ENCODE data around the gene RBP2. TPM values are rescaled to one million over a fixed set of nuclear protein-coding genes. Genes with fewer than 3 reads are reported as not detected.

The RBP2 gene
- total RNA-seq, 1 experiment from 2014 or later: not detected

DNA sequence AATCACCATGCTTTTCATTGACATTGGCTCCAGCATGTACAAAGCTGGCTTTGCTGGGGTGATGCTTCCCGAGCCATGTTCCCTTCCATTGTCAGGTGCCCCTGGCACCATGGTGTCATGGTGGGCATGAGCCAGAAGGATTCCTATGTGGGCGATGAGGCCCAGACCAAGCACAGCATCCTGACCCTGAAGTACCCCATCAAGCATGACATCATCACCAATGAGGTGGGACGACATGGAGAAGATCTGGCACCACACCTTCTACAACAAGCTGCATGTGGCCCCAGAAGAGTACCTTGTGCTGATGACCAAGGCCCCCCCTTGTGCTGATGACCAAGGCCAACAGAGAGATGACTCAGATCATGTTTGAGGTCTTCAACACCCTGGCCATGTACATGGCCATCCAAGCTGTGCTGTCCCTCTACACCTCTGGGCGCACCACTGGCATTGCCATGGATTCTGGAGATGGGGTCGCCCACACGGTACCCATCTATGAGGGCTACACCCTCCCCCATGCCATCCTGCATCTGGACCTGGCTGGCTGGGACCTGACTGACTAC lies 17.6 kb upstream of the RBP2 start:
- Mint-ChIP-seq H3K27me3 (ENCODE audit: insufficient read depth, unreplicated experiment) (no peaks in the 10 kb centered on the region), H3K4me1 (ENCODE audit: insufficient read depth, unreplicated experiment) (peaks cover 6% of the 10 kb centered on the region), H3K9me3 (ENCODE audit: unreplicated experiment) (peaks cover 10% of the 10 kb centered on the region), H3K36me3 (ENCODE audit: insufficient read depth, unreplicated experiment) (no peaks in the 10 kb centered on the region), H3K4me3 (ENCODE audit: unreplicated experiment) (no peak overlapping the region), H3K27ac (ENCODE audit: low read depth, unreplicated experiment) (no peak overlapping the region)
- TF ChIP-seq, protein P1, sequence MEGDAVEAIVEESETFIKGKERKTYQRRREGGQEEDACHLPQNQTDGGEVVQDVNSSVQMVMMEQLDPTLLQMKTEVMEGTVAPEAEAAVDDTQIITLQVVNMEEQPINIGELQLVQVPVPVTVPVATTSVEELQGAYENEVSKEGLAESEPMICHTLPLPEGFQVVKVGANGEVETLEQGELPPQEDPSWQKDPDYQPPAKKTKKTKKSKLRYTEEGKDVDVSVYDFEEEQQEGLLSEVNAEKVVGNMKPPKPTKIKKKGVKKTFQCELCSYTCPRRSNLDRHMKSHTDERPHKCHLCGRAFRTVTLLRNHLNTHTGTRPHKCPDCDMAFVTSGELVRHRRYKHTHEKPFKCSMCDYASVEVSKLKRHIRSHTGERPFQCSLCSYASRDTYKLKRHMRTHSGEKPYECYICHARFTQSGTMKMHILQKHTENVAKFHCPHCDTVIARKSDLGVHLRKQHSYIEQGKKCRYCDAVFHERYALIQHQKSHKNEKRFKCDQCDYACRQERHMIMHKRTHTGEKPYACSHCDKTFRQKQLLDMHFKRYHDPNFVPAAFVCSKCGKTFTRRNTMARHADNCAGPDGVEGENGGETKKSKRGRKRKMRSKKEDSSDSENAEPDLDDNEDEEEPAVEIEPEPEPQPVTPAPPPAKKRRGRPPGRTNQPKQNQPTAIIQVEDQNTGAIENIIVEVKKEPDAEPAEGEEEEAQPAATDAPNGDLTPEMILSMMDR (IDR thresholded peaks at IDR 0.05; ENCODE audit: unreplicated experiment): no peak
- BruUV-seq (replicated peaks): no TSS peak
- CTCF ChIA-PET: interaction anchor here (0.5 to 0.7 kb wide), 2 partner anchors 72 to 445 kb away, joined by 3 to 5 read pairs; no protein-coding TSS in a partner anchor
- intact Hi-C loops (cut with micrococcal nuclease): no loop called here
- no peak for DNase-seq (ENCODE audit: unreplicated experiment)
- POLR2A ChIA-PET: no interaction called here

DNA sequence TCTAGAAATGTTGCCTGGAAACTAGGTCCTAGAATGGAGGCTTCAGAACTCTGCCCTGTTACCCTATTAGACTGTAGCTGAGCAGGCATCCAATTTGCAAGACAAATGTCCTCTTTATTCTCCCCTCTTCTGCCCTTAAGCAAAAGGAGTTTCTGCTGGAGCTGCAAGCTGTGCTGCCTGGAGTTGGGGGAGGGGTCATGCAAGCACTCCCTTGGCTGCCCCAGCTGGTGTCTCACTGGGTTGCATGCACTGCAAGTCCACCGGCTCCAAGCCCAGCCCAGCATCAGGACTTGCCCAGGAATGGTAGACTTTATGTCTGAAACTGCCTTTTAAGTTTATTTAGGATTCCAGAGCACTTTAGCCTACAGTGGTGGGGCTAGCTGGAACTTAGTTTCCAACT lies 15.7 kb upstream of the RBP2 start:
- CTCF ChIA-PET: interaction anchor here (0.6 to 0.9 kb wide), 2 partner anchors 58 to 446 kb away, joined by 3 to 4 read pairs; no protein-coding TSS in a partner anchor
- Mint-ChIP-seq H3K4me1 (ENCODE audit: insufficient read depth, unreplicated experiment) (peaks cover 6% of the 10 kb centered on the region), H3K36me3 (ENCODE audit: insufficient read depth, unreplicated experiment) (no peaks in the 10 kb centered on the region), H3K4me3 (ENCODE audit: unreplicated experiment) (no peak overlapping the region), H3K9me3 (ENCODE audit: unreplicated experiment) (peaks cover 18% of the 10 kb centered on the region), H3K27me3 (ENCODE audit: insufficient read depth, unreplicated experiment) (no peaks in the 10 kb centered on the region), H3K27ac (ENCODE audit: low read depth, unreplicated experiment) (no peak overlapping the region)
- TF ChIP-seq, protein P1 (IDR thresholded peaks at IDR 0.05; ENCODE audit: unreplicated experiment): no peak
- no peak for DNase-seq (ENCODE audit: unreplicated experiment)
- no TSS peak for BruUV-seq (replicated peaks)
- POLR2A ChIA-PET: no interaction called here
- intact Hi-C loops (cut with micrococcal nuclease): no loop called here

DNA sequence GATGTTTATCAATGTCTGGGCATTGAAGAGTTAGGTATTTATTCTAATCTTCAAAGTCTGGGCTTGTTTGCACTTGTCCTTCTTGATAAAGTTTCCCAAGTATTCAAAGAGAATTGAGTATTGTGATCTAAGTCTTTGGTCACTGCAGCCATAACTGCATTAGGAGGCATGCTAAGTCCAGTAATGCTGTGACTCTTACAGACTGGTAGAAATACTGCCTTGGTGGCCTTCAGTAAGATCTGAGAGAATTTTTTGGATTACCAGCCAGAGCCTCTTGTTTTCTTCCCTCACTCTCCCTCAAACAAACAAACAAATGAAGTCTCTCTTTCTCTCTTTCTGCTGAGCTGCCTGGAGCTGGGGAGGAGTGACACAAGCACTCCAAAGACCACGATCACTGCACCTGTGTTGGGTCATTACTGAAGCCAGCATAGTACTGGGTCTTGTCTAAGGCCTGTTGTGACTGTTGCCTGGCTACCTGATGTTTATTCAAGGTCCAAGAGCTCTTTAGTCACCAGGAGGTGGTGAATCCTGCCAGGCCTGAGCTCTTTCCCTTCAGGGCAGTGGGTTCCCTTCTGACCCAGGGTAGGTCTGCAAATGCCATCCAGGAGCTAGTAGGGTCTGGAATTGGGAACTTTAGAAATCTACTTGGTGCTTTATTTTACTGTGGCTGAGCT lies 14.8 kb upstream of the RBP2 start:
- POLR2A ChIA-PET: no interaction called here
- TF ChIP-seq, protein P1 (IDR thresholded peaks at IDR 0.05; ENCODE audit: unreplicated experiment): no peak
- BruUV-seq (replicated peaks): no TSS peak
- no peak overlapping the region for H3K27ac Mint-ChIP-seq (ENCODE audit: low read depth, unreplicated experiment)
- no peak overlapping the region for H3K4me3 Mint-ChIP-seq (ENCODE audit: unreplicated experiment)
- CTCF ChIA-PET: interaction anchor here (0.6 to 0.9 kb wide), 5 partner anchors 33 to 1271 kb away, joined by 3 to 6 read pairs (median 4); no protein-coding TSS in a partner anchor
- H3K4me1 Mint-ChIP-seq (ENCODE audit: insufficient read depth, unreplicated experiment): peaks cover 6% of the 10 kb centered on the region
- no peaks in the 10 kb centered on the region for H3K27me3 Mint-ChIP-seq (ENCODE audit: insufficient read depth, unreplicated experiment)
- intact Hi-C loops (cut with micrococcal nuclease): no loop called here
- peak; percentile 7 for DNase-seq (ENCODE audit: unreplicated experiment)
- no peaks in the 10 kb centered on the region for H3K36me3 Mint-ChIP-seq (ENCODE audit: insufficient read depth, unreplicated experiment)
- peaks cover 18% of the 10 kb centered on the region for H3K9me3 Mint-ChIP-seq (ENCODE audit: unreplicated experiment)

DNA sequence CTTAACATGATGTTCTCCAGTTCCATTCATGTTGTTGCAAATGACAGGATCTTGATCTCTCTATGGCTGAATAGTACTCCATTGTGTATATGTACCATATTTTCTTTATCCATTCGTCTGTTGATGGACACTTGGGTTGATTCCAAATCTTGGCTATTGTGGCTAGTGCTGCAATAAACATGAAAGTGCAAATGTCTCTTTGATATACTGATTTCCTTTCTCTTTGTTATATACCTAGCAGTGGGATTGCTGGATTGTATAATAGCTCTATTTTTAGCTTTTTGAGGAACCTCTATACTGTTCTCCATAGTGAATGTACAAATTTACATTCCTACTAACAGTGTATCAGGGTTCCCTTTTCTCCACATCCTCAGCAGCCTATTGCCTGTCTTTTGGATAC lies 5.9 kb upstream of the RBP2 start:
- DNase-seq (ENCODE audit: unreplicated experiment): no peak
- Mint-ChIP-seq H3K36me3 (ENCODE audit: insufficient read depth, unreplicated experiment) (no peaks in the 10 kb centered on the region), H3K27me3 (ENCODE audit: insufficient read depth, unreplicated experiment) (no peaks in the 10 kb centered on the region), H3K4me3 (ENCODE audit: unreplicated experiment) (no peak overlapping the region), H3K27ac (ENCODE audit: low read depth, unreplicated experiment) (no peak overlapping the region), H3K9me3 (ENCODE audit: unreplicated experiment) (no peaks in the 10 kb centered on the region), H3K4me1 (ENCODE audit: insufficient read depth, unreplicated experiment) (no peaks in the 10 kb centered on the region)
- POLR2A ChIA-PET: interaction anchor here (0.7 kb wide), 1 partner anchor 76 kb away, joined by 3 read pairs; no protein-coding TSS in a partner anchor
- CTCF ChIA-PET: interaction anchor here (0.5 kb wide), 1 partner anchor 52 kb away, joined by 3 read pairs; no protein-coding TSS in a partner anchor
- TF ChIP-seq, protein P1 (IDR thresholded peaks at IDR 0.05; ENCODE audit: unreplicated experiment): no peak
- intact Hi-C loops (cut with micrococcal nuclease): no loop called here
- BruUV-seq (replicated peaks): no TSS peak

Measured in MCF 10A (cell line).